ENCODE data around the gene CACNB1. TPM values are rescaled to one million over a fixed set of nuclear protein-coding genes. Genes with fewer than 3 reads are reported as not detected.

Gene CACNB1
- total RNA-seq, 1 donor from 2014 or later = 20.4 TPM

- peak overlapping the region; percentile 95 for H3K4me3 Mint-ChIP-seq
- H3K27me3 Mint-ChIP-seq = peaks cover 41% of the 10 kb centered on the region
- intact Hi-C loops (cut with micrococcal nuclease) = loop anchor here (1.0 to 5.0 kb wide), 7 partner anchors 12 to 476 kb away; partner anchors contain the start of genes CACNB1 and PSMB3
- DNase-seq = peak; percentile 98
- H3K4me1 Mint-ChIP-seq = peaks cover 27% of the 10 kb centered on the region
- peaks cover 2% of the 10 kb centered on the region for H3K36me3 Mint-ChIP-seq (ENCODE audit: low read depth)
- peak overlapping the region; percentile 94 for H3K27ac Mint-ChIP-seq
- H3K9me3 Mint-ChIP-seq = no peaks in the 10 kb centered on the region
These were observed 43.8 kb downstream of the CACNB1 start for GRCh38 chr17:39153599-39154051.

GRCh38 chr17:39151943-39152818, 45.3 kb downstream of the CACNB1 start:
- H3K27me3 Mint-ChIP-seq = peaks cover 44% of the 10 kb centered on the region

GRCh38 chr17:39151150-39151942, 46.1 kb downstream of the CACNB1 start, which contains the start of gene PLXDC1:
TSS of gene PLXDC1 (minus strand) at chr17:39151637. CDS start at chr17:39151437, 200 bp downstream.
- peak within 1 kb of the TSS; percentile 27 for H3K27ac Mint-ChIP-seq
- peak within 1 kb of the TSS; percentile 95 for H3K4me3 Mint-ChIP-seq
- intact Hi-C loops (cut with micrococcal nuclease) = loop anchor here (5.0 kb wide), 1 partner anchor 46 kb away; the partner anchor contains the start of gene CACNB1
- peaks cover 41% of the 10 kb centered on the region for H3K27me3 Mint-ChIP-seq
- peaks cover 2% of the 10 kb centered on the region for H3K36me3 Mint-ChIP-seq (ENCODE audit: low read depth)
- DNase-seq = peak; percentile 72
- H3K9me3 Mint-ChIP-seq = no peaks in the 10 kb centered on the region
- H3K4me1 Mint-ChIP-seq = peaks cover 27% of the 10 kb centered on the region

More at GRCh38 chr17:39151943-39152818, 45.3 kb downstream of the CACNB1 start:
- intact Hi-C loops (cut with micrococcal nuclease) = loop anchor here (2.0 to 5.0 kb wide), 2 partner anchors 45 to 95 kb away; partner anchors contain the start of gene CACNB1
- H3K27ac Mint-ChIP-seq = peak overlapping the region; percentile 27
- H3K4me3 Mint-ChIP-seq = peak overlapping the region; percentile 95
- peak; percentile 68 for DNase-seq
- H3K9me3 Mint-ChIP-seq = no peaks in the 10 kb centered on the region
- peaks cover 27% of the 10 kb centered on the region for H3K4me1 Mint-ChIP-seq
- peaks cover 2% of the 10 kb centered on the region for H3K36me3 Mint-ChIP-seq (ENCODE audit: low read depth)

GRCh38 chr17:39150795-39151149, 46.7 kb downstream of the CACNB1 start:
- no peaks in the 10 kb centered on the region for H3K9me3 Mint-ChIP-seq
- intact Hi-C loops (cut with micrococcal nuclease) = loop anchor here (5.0 kb wide), 1 partner anchor 47 kb away; the partner anchor contains the start of gene CACNB1
- peak overlapping the region; percentile 65 for H3K4me3 Mint-ChIP-seq
- H3K27ac Mint-ChIP-seq = no peak overlapping the region
- peaks cover 27% of the 10 kb centered on the region for H3K4me1 Mint-ChIP-seq
- DNase-seq = no peak
- H3K36me3 Mint-ChIP-seq (ENCODE audit: low read depth) = peaks cover 2% of the 10 kb centered on the region
- H3K27me3 Mint-ChIP-seq = peaks cover 41% of the 10 kb centered on the region

- intact Hi-C loops (cut with micrococcal nuclease) = loop anchor here (5.0 kb wide), 1 partner anchor 47 kb away; the partner anchor contains the start of gene CACNB1
- Mint-ChIP-seq H3K27ac (no peak overlapping the region), H3K9me3 (no peaks in the 10 kb centered on the region), H3K4me3 (peak overlapping the region; percentile 16), H3K36me3 (ENCODE audit: low read depth) (peaks cover 2% of the 10 kb centered on the region), H3K27me3 (peaks cover 41% of the 10 kb centered on the region), H3K4me1 (peaks cover 27% of the 10 kb centered on the region)
- DNase-seq = no peak
These were observed 47.3 kb downstream of the CACNB1 start for GRCh38 chr17:39150104-39150634.

GRCh38 chr17:39147221-39148185, 50.0 kb downstream of the CACNB1 start:
- Mint-ChIP-seq H3K27ac (no peak overlapping the region), H3K4me1 (peaks cover 12% of the 10 kb centered on the region), H3K4me3 (no peak overlapping the region), H3K36me3 (ENCODE audit: low read depth) (no peaks in the 10 kb centered on the region), H3K27me3 (peaks cover 33% of the 10 kb centered on the region), H3K9me3 (no peaks in the 10 kb centered on the region)
- intact Hi-C loops (cut with micrococcal nuclease) = no loop called here
- DNase-seq = no peak

GRCh38 chr17:39146273-39146672, 51.2 kb downstream of the CACNB1 start:
- Mint-ChIP-seq H3K9me3 (no peaks in the 10 kb centered on the region), H3K4me1 (peaks cover 4% of the 10 kb centered on the region), H3K27ac (no peak overlapping the region), H3K36me3 (ENCODE audit: low read depth) (no peaks in the 10 kb centered on the region), H3K27me3 (peaks cover 26% of the 10 kb centered on the region), H3K4me3 (no peak overlapping the region)
- intact Hi-C loops (cut with micrococcal nuclease) = no loop called here
- no peak for DNase-seq

GRCh38 chr17:39145143-39145542, 52.3 kb downstream of the CACNB1 start:
- intact Hi-C loops (cut with micrococcal nuclease) = no loop called here
- Mint-ChIP-seq H3K36me3 (ENCODE audit: low read depth) (no peaks in the 10 kb centered on the region), H3K27me3 (peaks cover 17% of the 10 kb centered on the region), H3K27ac (no peak overlapping the region), H3K9me3 (no peaks in the 10 kb centered on the region), H3K4me1 (no peaks in the 10 kb centered on the region), H3K4me3 (no peak overlapping the region)
- DNase-seq = no peak

GRCh38 chr17:39144416-39144840, 53.0 kb downstream of the CACNB1 start:
- Mint-ChIP-seq H3K4me1 (no peaks in the 10 kb centered on the region), H3K9me3 (no peaks in the 10 kb centered on the region), H3K4me3 (no peak overlapping the region), H3K36me3 (ENCODE audit: low read depth) (no peaks in the 10 kb centered on the region), H3K27me3 (peaks cover 10% of the 10 kb centered on the region), H3K27ac (no peak overlapping the region)
- intact Hi-C loops (cut with micrococcal nuclease) = no loop called here
- DNase-seq = no peak

- H3K4me1 Mint-ChIP-seq = no peaks in the 10 kb centered on the region
- no peak overlapping the region for H3K27ac Mint-ChIP-seq
- DNase-seq = no peak
- H3K36me3 Mint-ChIP-seq (ENCODE audit: low read depth) = no peaks in the 10 kb centered on the region
- H3K27me3 Mint-ChIP-seq = peaks cover 4% of the 10 kb centered on the region
- intact Hi-C loops (cut with micrococcal nuclease) = no loop called here
- no peaks in the 10 kb centered on the region for H3K9me3 Mint-ChIP-seq
- H3K4me3 Mint-ChIP-seq = no peak overlapping the region
These were observed 53.8 kb downstream of the CACNB1 start for GRCh38 chr17:39143552-39144093.

GRCh38 chr17:39141915-39142664, 55.4 kb downstream of the CACNB1 start:
- no peaks in the 10 kb centered on the region for H3K27me3 Mint-ChIP-seq
- H3K27ac Mint-ChIP-seq = no peak overlapping the region
- no peaks in the 10 kb centered on the region for H3K9me3 Mint-ChIP-seq
- no peak for DNase-seq
- H3K4me1 Mint-ChIP-seq = no peaks in the 10 kb centered on the region
- intact Hi-C loops (cut with micrococcal nuclease) = no loop called here
- no peak overlapping the region for H3K4me3 Mint-ChIP-seq
- no peaks in the 10 kb centered on the region for H3K36me3 Mint-ChIP-seq (ENCODE audit: low read depth)

- intact Hi-C loops (cut with micrococcal nuclease) = no loop called here
- H3K9me3 Mint-ChIP-seq = no peaks in the 10 kb centered on the region
- H3K4me3 Mint-ChIP-seq = no peak overlapping the region
- no peaks in the 10 kb centered on the region for H3K27me3 Mint-ChIP-seq
- no peaks in the 10 kb centered on the region for H3K36me3 Mint-ChIP-seq (ENCODE audit: low read depth)
- DNase-seq = no peak
- no peak overlapping the region for H3K27ac Mint-ChIP-seq
- no peaks in the 10 kb centered on the region for H3K4me1 Mint-ChIP-seq
These were observed 56.2 kb downstream of the CACNB1 start for GRCh38 chr17:39141294-39141693.

All from activated CD4-positive, alpha-beta T cell treated with anti-CD3 and anti-CD28 coated beads, Interleukin-2, amount 10 ng/mL, durations not matched to agents 24 days and 14 days (primary cell).